ENCODE data around the gene WWTR1. TPM values are rescaled to one million over a fixed set of nuclear protein-coding genes. Genes with fewer than 3 reads are reported as not detected.

Gene WWTR1
- total RNA-seq, 1 experiment from 2014 or later, result 25.5 TPM

GRCh38 chr3:149566292-149566975 is 91.4 kb downstream of the WWTR1 start (continued):
- no peak for TF ChIP-seq AFF4 (CRISPR knock-in tag; IDR thresholded peaks at IDR 0.05; ENCODE audit: borderline replicate concordance)
- TF ChIP-seq ZNF532 (CRISPR knock-in tag; IDR thresholded peaks at IDR 0.05; ENCODE audit: borderline replicate concordance), result no peak

- ChIA-PET CTCF (interaction anchor here (1.0 to 1.4 kb wide), 2 partner anchors 17 to 153 kb away, joined by 4 to 5 read pairs; no protein-coding TSS in a partner anchor), POLR2A (interaction anchor here (0.7 kb wide), 1 partner anchor 19 kb away, joined by 4 read pairs; no protein-coding TSS in a partner anchor)
- DNase-seq (ENCODE audit: low spot score) (no peak), ATAC-seq (no peak)
- Mint-ChIP-seq H3K36me3 (no peaks in the 10 kb centered on the region), H3K27me3 (ENCODE audit: low read depth) (no peaks in the 10 kb centered on the region), H3K27ac (no peak overlapping the region), H3K4me1 (peaks cover 42% of the 10 kb centered on the region), H3K4me3 (no peak overlapping the region), H3K9me3 (no peaks in the 10 kb centered on the region)
- TF ChIP-seq ZNF281 (CRISPR knock-in tag; IDR thresholded peaks at IDR 0.05), result no peak
- TF ChIP-seq GABPB1 (CRISPR knock-in tag; IDR thresholded peaks at IDR 0.05), result no peak
- no peak for TF ChIP-seq E2F1 (CRISPR knock-in tag; IDR thresholded peaks at IDR 0.05)
- TF ChIP-seq ATF1 (CRISPR knock-in tag; IDR thresholded peaks at IDR 0.05), result no peak
- no peak for TF ChIP-seq ZNF671 (CRISPR knock-in tag; IDR thresholded peaks at IDR 0.05)
- no peak for TF ChIP-seq IRF1 (CRISPR knock-in tag; IDR thresholded peaks at IDR 0.05)
- TF ChIP-seq ATF2 (CRISPR knock-in tag; IDR thresholded peaks at IDR 0.05; ENCODE audit: borderline replicate concordance, low read depth), result no peak
- TF ChIP-seq HMGXB4 (CRISPR knock-in tag; IDR thresholded peaks at IDR 0.05), result no peak
- no peak for TF ChIP-seq NR1H2 (CRISPR knock-in tag; IDR thresholded peaks at IDR 0.05)
- no peak for TF ChIP-seq MXD4 (CRISPR knock-in tag; IDR thresholded peaks at IDR 0.05; ENCODE audit: borderline replicate concordance)
These were observed 93.7 kb downstream of the WWTR1 start for GRCh38 chr3:149564079-149564478.

Measured in WTC11 (cell line).